HFFc6 (cell line): ENCODE data around the gene MTSS2. TPM values are rescaled to one million over a fixed set of nuclear protein-coding genes. Genes with fewer than 3 reads are reported as not detected.
"Not testable (repeated sequence)": the region's sequence is repeated elsewhere in the genome, so short reads cannot be mapped to it uniquely, and the experiment has no call there.

ENCODE experiments used
- DNase-seq: peaks from one replicate; pipeline ENCODE4 v3.0.0-alpha.2; 2018
- H3K27ac Mint-ChIP-seq: 2 replicates; pipeline ENCODE4 v1.8.0; 2020; ENCODE audit warnings: mild to moderate bottlenecking, mixed read lengths
- H3K27me3 Mint-ChIP-seq: 2 replicates; pipeline ENCODE4 v1.8.0; 2021; ENCODE audit warnings: mild to moderate bottlenecking, moderate library complexity, mixed read lengths; ENCODE audit not compliant: insufficient read depth
- H3K36me3 Mint-ChIP-seq: 2 replicates; pipeline ENCODE4 v1.8.0; 2021; ENCODE audit warnings: low read depth, mixed read lengths
- H3K4me1 Mint-ChIP-seq: 2 replicates; pipeline ENCODE4 v1.8.0; 2020; ENCODE audit warnings: low read depth, mixed read lengths
- H3K4me3 Mint-ChIP-seq: 2 replicates; pipeline ENCODE4 v1.8.0; 2020; ENCODE audit warnings: mild to moderate bottlenecking, moderate library complexity, mixed read lengths
- H3K9me3 Mint-ChIP-seq: 2 replicates; pipeline ENCODE4 v1.8.0; 2020; ENCODE audit warnings: mild to moderate bottlenecking, mixed read lengths
- total RNA-seq, 6 experiments: library from RNA; stranded (reverse); fragmentation: NEBNext Ultra II Directional; extraction: Animal tissue kit (Norgen Biotek cat#: 25700); gene quantifications; 2 replicates in 1 of 6; 3 replicates in 5 of 6; pipeline ENCODE4 v1.2.3, GENCODE V29; 2021
- TF ChIP-seq, protein P1 (sequence below): fragments of 200-600 bp; sonication (generic); IDR thresholded peaks from 2 replicates; pipeline ENCODE4 v1.5.0; 2021; ENCODE audit warnings: antibody characterized with exemption, mild to moderate bottlenecking

Gene MTSS2
- total RNA-seq, 6 experiments from 2014 or later, result 82.0 to 96.1 (median 86.5) TPM

DNA sequence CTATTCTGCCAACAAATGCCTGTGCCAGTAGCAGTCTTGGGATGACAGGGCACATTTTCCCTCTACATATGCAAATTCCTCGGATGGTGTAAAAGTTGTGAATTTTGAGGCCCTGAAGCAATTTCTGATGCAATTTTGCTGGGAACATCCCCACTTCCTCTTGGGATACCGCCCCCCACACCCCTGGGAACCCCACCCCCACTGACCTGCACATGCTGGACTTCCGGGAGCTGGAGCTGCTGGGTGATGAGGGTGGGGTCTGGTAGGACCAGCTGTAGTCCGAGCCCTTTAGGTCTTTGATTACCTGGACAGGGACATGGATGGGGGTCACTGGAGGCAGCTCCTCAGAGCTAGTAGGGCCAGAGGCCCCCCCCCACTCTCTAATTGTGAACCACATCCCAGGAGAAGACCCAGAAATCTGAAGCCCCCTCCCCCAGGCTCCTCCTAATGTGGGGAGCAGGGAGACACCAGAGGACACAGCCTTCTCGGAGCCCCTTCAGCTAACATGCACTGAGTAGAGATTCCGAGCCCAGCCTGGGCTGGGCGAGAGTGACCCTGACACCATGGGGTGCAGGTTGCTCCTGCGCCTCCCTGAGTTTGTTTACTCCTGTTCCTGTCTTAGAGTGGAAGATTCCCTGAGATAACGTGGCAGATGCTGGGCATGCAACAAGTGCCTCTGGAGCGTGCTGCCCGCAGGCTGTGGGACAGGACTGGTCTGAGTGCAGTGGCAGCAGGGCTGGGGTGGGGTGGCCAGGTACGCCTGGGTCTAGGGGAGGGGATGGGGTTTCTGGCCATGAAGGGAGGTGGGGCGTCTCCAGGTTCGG is 9.0 kb downstream of the MTSS2 start:
- no peak for DNase-seq
- Mint-ChIP-seq H3K4me3 (no peak overlapping the region), H3K27me3 (peaks cover 7% of the 10 kb centered on the region), H3K36me3 (peaks cover 21% of the 10 kb centered on the region), H3K9me3 (no peaks in the 10 kb centered on the region), H3K4me1 (no peaks in the 10 kb centered on the region), H3K27ac (peak overlapping the region; percentile 59; the same call in 1 of the 2 replicates)
- TF ChIP-seq, protein P1, sequence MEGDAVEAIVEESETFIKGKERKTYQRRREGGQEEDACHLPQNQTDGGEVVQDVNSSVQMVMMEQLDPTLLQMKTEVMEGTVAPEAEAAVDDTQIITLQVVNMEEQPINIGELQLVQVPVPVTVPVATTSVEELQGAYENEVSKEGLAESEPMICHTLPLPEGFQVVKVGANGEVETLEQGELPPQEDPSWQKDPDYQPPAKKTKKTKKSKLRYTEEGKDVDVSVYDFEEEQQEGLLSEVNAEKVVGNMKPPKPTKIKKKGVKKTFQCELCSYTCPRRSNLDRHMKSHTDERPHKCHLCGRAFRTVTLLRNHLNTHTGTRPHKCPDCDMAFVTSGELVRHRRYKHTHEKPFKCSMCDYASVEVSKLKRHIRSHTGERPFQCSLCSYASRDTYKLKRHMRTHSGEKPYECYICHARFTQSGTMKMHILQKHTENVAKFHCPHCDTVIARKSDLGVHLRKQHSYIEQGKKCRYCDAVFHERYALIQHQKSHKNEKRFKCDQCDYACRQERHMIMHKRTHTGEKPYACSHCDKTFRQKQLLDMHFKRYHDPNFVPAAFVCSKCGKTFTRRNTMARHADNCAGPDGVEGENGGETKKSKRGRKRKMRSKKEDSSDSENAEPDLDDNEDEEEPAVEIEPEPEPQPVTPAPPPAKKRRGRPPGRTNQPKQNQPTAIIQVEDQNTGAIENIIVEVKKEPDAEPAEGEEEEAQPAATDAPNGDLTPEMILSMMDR, result no peak

DNA sequence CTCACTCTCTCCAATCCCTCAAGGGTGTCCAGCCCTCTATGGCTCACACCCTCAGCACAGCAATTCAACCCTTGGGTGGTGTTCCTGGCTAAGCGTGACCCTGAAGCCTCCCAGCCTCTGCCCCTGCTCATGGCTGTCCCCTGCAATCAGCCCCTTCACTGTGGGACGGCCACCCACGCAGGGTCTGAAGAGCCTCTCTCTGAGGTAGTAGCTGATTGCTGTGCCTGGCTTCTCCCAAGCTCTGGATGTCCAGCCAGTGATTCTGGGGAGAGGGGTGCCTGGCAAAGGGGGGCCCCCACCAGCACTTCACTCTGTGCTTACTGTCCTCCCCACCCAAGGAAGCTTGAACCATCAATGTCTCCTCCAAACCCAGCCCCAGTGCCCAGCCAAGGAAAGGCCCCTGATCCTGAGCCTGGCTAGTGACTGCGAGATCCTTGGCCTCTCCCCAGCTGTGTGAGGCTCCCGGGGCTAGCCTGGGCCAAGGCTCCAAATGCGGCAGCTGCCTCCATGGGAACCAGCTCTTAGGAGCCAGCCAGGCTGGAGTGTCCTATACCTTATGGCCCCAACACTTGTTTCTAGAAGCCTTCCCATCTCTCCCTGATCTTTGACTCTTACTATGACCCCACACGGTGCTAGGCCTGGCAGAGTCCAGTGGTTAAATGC is 9.9 kb downstream of the MTSS2 start:
- Mint-ChIP-seq H3K4me3 (no peak overlapping the region), H3K9me3 (no peaks in the 10 kb centered on the region), H3K36me3 (peaks cover 21% of the 10 kb centered on the region), H3K27ac (peak overlapping the region; percentile 59; the same call in 1 of the 2 replicates), H3K4me1 (no peaks in the 10 kb centered on the region), H3K27me3 (peaks cover 9% of the 10 kb centered on the region)
- no peak for DNase-seq
- TF ChIP-seq, protein P1, result no peak

DNA sequence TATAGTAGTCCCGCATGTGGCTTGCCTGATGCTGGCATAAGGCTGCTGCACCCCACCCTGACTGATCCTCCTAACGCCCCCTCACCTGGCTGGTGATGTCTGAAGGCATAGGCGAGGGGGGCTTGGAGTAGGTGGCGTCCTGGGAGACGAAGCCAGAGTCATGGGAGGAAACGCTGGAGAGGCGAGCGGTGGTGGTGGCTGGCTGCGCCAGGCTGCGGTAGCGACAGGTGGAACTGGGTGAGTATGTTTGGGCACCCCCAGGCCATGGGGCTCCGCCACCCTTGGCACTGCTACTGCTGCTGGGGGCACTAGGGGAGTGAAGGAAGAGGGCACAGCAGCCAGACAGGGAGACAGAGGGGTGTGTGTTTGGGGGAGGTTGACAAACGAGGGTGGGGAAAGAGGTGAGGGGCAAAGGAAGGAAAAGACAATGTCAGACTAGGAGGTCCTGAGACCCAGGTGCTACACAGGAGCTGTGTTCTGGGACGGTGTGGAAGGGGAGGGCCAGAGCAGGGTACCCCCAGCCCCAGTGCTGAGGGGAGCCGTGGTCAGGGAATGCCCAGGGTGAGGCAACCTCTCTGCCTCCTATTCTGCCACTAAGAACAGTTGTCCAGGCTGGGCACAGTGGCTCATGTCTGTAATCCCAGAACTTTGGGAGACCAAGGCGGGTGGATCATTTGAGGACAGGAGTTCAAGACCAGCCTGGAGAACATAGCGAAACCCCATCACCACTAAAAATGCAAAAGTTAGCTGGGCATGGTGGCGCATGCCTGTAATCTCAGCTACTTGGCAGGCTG is 11.4 kb downstream of the MTSS2 start:
- Mint-ChIP-seq H3K9me3 (no peaks in the 10 kb centered on the region), H3K27ac (no peak overlapping the region), H3K36me3 (peaks cover 29% of the 10 kb centered on the region), H3K4me1 (no peaks in the 10 kb centered on the region), H3K4me3 (no peak overlapping the region), H3K27me3 (peaks cover 9% of the 10 kb centered on the region)
- DNase-seq, result no peak
- TF ChIP-seq, protein P1, result no peak

DNA sequence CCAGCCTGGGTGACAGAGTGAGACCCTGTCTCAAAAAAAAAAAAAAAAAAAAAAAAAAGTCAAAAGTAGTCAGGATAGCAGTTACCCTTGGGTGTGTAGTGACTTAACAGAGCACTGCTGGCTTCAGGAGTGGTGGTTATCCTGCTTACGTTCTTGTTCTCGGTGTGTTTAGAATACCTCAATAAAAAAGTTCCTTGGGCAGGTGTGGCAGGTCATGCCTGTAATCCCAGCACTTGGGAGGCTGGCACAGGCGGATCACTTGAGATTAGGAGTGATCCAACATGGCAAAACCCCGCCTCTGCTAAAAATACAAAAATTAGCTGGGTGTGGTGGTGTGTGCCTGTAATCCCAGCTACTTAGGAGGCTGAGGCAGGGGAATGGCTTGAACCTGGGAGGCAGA is 14.9 kb downstream of the MTSS2 start:
- DNase-seq, H3K4me1 Mint-ChIP-seq, H3K27me3 Mint-ChIP-seq, H3K27ac Mint-ChIP-seq, H3K4me3 Mint-ChIP-seq, H3K9me3 Mint-ChIP-seq: not testable (repeated sequence)
- peaks cover 53% of the 10 kb centered on the region for H3K36me3 Mint-ChIP-seq

DNA sequence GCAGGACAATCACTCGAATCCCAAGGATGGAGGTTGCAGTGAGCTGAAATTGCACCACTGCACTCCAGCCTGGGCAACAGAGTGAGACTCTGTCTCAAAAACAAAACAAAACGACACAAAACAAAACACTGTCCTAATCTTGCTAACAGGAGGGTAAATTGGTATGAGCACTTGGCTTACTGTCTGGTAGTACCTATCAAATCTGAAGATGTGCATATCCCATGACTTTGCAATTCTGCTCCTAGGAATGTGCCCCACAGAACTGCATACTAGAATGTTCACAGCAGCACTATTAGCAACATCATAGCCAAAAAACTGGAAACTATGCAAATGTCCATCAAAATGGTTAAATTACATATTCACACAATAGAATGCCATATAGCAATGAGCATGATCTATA is 15.7 kb downstream of the MTSS2 start:
- Mint-ChIP-seq H3K4me1 (no peaks in the 10 kb centered on the region), H3K27ac (peak overlapping the region; percentile 13; the same call in 1 of the 2 replicates), H3K36me3 (peaks cover 57% of the 10 kb centered on the region), H3K4me3 (no peak overlapping the region), H3K27me3 (peaks cover 6% of the 10 kb centered on the region; the same call in 1 of the 2 replicates), H3K9me3 (no peaks in the 10 kb centered on the region)
- no peak for DNase-seq
- TF ChIP-seq, protein P1, result no peak
